ENCODE data around the gene DDX24.

DDX24 gene

DNA sequence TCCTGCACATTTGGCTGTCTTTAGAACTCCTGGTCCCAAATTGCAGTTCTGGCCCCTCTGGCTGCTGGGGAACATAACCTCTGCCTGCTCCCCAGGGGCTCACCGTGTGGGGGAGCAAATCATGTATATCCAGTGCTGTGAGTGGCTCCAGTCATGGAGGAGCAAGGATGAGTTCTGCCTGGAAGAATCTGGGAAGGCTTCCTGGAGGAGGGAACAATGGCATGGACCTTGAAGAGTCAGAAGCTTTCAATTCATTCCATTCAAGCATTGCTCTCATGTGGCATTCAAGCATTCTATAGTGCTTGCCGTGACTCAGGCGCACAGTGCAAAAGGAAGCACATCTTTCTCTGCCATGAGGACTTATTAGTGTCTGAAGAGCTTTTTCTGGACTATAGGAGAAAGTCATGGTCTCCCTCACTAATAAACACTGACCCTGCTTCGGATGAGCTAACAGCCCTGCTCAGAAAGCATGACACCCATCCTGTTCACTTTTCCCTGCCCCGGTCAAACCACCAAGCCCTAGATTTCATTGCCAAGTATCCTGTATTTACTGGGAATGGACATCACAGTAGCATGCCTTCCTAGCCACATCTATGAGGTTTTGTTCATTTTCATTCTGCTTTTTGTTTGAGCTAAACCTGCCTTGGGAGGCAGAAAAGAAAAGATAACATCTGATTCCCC is 33.0 kb upstream of the DDX24 start:
- no peak for DNase-seq (ENCODE audit: low read depth, low spot score)

DNA sequence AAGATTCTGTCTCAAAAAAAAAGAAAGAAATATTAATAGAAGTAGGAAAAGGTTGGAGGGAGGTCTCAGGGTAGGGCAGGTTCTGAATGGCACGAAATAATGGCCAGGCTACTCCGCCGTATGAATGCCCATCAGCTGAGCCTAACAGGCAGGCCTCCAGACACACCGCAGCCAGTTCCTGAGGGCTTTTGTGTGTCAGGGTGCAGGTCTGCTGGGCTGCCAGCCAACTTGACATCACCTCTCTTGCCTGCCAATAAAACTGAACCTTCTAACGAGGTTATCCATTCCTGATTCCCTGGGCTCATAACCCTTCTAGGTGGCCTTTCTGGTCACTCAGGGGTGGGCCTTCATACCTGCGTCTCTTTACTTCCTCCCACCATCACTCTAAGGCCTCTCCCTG is 32.5 kb upstream of the DDX24 start:
- DNase-seq (ENCODE audit: low read depth, low spot score) = no peak

DNA sequence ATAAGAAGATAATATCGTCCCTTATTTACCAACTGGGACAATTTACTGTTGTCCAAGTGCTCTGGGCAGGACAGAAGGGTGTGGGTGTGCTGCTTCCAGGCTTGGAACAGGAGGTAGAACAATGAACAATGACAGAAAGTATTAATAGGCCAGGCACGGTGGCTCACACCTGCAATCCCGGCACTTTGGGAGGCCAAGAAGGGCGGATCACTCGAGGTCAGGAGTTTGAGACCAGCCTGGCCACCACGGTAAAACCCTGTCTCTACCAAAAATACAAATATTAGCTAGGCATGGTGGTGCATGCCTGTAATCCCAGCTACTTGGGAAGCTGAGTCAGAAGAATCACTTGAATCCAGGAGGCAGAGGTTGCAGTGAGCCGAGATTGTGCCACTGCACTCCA is 32.1 kb upstream of the DDX24 start:
- no peak for DNase-seq (ENCODE audit: low read depth, low spot score)

DNA sequence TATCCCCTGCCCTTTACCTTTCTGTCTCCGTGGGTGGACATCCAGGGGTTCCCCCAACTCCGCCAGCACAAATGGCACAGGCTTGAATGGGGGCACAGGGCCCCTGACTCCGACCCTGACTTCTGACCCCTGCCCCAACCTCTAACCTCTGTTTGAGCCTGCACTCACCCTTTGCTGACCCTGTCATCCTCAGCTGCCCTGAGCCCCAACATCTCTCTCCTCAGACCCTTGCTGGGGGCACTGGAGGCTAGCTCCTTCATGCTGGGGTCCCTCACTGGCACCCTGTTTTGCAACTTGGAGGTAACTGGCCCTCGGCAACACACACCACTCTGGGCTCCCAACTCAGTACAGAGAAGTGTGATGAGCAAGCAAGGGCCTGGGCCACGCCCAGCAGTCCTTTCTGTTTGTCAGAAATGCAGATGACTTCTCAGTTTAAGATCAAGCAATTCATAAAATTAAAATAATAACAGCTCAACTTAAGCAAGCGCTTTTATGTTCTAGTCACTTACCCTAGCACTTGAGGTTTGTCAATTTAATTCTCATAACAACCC is 31.6 kb upstream of the DDX24 start:
- no peak for DNase-seq (ENCODE audit: low read depth, low spot score)

DNA sequence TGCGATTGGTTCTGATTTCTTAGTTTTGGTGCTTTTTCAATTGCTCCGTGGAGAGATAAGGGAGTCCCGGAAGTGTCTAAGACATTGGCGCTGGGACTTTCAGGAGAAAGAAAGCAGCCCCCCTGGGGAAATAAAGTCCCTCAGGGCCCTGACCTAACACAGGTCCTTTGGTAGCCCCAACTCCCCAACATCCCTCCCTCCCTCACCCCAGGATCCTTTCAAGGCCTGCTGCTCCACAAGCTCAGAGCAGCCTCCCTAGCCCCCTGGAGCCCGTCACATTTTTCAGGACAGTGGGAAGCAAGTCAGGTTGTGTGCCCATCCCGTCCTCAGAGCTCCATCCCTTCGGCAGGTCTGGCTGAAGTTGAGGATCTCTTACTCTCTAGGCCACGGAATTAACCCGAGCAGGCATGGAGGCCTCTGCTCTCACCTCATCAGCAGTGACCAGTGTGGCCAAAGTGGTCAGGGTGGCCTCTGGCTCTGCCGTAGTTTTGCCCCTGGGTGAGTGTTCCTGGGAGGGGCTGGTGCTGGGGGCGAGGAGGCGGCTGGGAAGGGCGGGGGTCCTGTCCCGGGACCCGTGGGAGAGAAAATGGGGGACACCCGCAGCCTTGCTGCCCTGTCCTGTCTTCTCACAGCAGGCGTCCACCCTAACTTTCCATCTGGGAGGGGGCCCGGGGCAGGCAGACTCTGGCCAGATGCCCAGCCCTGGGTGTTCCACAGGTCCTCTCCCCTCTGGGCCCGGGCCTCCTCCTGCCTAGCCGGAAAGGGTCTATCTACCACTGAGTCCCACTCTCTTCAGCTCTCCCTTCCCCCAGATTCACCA is 30.5 kb upstream of the DDX24 start:
- no peak for DNase-seq (ENCODE audit: low read depth, low spot score)

DNA sequence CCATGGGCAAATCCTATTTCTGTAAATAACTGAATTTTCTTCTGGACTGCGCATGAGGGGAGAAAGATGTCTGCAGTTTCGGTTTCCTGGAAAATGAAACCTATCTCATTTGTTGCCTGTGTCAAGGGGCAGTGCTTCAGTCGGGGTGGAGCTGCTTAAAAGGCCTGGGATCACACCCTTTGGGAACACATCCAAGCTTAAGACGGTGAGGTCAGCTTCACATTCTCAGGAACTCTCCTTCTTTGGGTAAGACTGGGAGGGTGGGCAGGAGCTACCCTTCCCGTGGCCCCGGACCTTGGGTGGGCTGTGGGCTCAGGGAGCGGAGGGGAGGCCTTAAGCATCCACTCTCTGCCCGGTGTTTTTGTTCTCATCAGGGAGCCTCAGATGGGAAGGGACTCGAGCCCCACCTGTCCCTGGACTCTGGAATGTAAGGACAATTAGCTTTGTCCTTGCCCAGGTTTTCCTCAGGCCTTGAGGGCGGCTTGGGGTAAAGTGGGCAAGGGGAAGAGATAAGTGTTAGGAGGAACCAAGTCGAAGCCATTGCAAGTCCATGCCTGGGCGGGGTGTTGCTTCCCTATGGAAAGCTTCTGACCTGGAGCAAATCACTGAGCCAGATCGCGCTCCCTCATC is 29.7 kb upstream of the DDX24 start, which contains the start of gene IFI27:
TSS of gene IFI27 (plus strand) at position 185 of the 630 bp plus-strand sequence.
- DNase-seq (ENCODE audit: low read depth, low spot score) = no peak

DNA sequence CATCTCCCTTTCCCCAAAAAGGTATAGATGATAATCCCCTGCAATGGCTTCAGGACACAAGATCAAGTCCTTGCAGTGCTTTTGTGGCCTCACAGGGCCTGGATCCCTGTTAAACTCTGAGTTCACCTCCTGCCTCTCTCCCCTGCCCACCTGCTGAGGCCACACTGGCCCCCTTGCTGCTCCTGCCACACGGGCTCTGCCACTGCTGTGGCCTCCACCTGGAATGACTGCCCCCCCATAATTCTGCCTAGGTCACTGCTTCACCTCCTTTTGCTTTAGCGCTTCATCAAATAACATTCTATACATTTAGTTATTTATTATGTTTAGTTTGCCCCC is 28.9 kb upstream of the DDX24 start:
- DNase-seq (ENCODE audit: low read depth, low spot score) = no peak

DNA sequence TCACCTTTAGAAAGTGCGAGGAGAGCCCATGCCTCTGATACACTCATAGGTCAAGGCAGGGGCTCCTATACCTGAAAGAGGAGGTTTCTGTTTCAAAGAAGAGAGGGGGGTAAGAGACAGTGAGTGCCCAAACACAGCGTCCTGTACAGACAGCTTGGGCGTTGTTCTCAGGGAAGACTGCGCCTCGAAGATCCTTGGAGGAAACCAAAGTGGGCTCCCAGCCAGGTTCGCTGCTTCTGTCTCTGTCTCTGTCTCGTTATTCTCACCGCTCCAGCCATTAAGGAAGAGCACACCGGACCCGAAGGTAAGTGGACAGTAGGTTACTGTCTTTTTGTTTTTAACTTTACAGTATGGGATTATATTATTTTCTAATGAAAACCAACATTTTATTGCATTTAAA is 23.7 kb upstream of the DDX24 start:
- DNase-seq (ENCODE audit: low read depth, low spot score) = no peak

DNA sequence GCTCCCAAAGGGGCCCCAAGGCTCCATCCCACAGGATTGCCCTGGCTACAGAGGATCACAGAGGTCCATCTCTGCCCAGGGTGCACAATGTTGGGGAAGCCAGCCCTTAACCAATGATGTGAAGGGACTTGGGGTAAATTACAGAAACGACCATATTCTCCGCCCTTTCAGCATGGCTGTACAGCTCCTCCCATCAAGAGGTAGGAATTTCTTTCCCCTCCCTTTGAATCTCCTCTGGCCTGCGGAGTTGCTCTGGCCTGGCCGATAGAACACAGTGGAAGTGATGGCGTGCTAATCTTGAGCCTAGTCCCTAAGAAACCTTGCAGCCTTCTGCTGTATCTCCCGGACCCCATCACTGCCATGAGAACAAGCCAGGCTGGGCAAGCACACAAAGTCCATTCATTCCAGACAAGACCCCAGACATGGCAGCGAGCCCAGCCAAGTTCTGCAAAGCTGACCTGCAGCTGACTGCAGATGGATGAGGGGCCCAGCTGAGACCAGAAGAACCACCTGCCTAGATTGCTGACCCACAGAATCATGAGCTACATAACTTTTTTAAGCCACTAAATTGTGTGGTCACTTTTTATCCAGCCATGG is 22.6 kb upstream of the DDX24 start:
- DNase-seq (ENCODE audit: low read depth, low spot score) = no peak

DNA sequence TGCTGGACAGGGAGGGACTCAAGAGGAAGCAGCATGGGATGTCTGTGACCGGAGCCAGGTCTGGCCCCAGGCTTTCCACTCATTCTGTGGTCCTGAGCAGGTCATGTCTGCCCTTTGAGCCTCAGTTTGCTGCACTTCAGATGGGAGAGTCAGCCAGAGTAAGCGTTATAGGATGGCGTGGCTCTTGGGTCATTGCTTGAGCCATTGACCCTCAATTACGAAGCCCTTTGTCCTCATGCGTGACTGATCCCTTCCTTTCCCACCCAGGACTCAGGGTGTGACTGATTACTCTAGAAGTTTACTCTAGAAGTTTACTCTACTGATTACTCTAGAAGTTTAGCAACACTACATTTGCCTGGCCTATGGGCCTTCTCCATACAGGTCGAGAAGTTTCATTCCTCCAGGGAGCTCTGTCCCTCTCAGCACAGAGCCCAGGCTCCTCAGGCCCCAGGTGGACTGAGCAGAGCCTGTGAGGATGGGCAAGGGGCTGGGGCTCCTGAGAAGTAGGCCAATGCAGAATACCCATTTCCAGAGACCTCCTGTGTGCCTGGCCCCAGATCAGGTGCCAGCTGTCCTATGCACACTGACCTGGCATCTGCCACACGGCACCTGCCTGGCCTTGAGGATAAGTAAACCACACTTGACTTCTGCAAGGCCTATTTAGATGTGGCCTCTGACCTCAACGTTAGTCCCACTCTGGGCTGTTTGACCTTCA is 21.9 kb upstream of the DDX24 start:
- no peak for DNase-seq (ENCODE audit: low read depth, low spot score)

DNA sequence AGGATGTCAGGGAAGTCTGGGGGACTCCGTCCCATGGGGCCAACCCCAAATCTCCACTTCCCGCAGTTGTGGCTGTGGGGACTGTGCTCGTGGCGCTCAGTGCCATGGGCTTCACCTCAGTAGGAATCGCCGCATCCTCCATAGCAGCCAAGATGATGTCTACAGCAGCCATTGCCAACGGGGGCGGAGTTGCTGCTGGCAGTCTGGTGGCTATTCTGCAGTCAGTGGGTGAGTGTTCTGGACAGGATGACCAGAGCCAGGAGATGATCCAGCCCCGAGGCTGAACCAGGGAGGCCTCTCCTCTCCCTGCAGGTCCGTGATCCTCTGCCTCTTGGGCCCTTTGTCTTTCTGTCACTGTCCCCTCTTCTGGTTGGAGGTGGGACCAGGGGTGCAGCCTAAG is 20.7 kb upstream of the DDX24 start:
- DNase-seq (ENCODE audit: low read depth, low spot score) = no peak

DNA sequence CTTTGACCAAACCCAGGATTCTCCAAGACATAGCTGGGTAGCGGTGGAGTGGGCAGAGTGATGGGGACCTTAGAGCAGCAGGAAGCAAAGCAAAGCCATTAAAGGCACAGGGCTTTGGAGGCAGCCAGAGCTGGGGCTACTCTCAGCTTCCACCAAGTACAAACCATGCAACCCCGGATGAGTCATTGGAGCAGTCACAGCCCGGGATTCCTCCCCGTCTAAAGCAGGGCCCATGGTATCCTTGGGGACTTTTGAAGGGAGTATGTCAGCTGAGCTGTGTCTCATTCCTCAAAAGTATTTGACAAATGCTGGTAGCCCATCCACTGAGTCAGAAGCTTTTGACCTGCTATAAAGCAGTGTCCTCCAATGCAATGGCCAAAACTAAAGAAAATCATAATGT is 19.8 kb upstream of the DDX24 start:
- DNase-seq (ENCODE audit: low read depth, low spot score) = no peak

DNA sequence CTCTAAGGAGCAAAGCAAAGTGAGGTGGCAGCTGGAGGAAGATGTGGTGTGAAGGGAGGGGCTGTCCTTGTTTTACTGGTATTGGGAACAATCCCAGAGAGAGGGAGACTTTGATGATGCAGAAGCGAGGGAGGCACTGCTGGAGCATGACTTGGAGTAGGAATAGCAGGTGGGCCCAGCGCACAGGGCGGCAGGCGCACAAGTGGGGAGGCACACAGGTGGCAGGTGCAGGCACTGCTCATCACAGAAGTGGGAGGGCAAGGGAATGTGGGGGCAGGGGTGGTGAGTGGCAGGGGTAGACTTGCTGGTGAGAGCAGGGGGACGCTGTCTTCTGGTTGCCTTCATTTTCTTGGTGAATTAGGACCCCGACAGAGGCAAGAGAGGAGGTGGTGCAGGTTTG is 18.0 kb upstream of the DDX24 start:
- DNase-seq (ENCODE audit: low read depth, low spot score) = no peak

DNA sequence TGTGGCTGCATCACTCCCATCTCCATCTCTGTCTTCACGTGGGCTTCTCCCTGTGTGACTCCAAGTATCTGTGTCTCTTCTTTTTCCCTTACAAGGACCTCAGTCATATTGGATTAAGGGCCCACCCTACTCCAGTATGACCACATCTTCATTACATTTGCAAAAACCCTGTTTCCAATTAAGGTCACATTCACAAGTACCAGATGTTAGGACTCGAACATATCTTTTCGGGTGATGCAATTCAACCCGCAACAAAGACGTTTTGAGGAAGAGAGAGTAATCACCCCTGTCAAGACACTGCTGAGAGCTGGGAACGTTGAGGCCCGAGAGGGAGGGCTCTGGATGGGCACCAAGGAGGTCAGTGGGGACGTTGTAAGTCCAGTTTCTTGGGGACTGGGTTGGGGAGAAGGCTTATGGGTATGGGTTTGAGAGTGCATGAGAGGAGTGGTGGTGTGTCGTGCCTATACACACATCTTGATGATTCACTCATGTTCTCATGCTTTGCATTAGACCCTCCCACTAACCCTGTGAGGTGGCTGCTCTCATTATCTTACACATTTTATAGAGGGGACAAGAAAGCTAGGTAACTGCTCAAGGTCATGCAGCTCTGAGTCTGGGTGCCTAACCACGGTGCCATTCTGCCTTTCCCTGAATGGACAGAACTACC is 17.5 kb upstream of the DDX24 start:
- DNase-seq (ENCODE audit: low read depth, low spot score) = no peak

DNA sequence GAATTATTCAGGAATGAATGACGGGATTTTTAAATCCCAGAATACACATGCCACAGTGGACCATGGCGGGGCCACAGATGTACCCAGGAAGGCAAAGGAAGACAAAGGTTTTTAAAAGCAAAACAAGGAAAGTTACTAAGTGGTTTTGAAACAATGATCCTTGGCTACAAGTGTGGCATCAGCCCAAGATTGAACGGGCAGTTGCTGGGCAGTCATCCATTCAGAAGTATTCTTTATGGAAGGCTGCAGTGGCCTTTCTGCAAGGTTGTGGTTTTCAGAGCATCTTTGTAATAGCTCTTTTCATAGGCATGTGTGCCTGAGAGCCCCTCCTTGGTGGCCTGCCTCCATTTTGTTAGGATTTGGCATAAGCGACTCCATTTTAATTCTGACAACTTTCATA is 16.1 kb upstream of the DDX24 start:
- DNase-seq (ENCODE audit: low read depth, low spot score) = no peak

DNA sequence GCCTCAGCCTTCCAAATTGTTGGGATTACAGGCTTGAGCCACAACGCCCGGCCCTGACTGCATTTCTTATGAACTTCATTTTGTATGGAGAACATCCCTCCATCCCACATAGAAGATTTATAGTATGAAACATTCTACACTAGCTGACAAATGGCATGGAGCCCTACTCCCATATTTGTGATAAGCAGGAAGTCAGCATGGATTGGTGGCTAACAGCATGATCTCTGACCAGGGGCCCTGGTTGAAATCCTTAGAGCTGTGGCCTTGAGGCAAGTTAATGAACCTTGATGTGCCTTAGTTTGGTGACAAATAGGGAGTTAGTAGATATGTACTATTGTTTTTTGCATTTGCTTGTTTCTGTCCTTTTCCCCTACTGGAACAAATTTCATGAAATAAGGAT is 12.4 kb upstream of the DDX24 start:
- DNase-seq (ENCODE audit: low read depth, low spot score) = no peak

DNA sequence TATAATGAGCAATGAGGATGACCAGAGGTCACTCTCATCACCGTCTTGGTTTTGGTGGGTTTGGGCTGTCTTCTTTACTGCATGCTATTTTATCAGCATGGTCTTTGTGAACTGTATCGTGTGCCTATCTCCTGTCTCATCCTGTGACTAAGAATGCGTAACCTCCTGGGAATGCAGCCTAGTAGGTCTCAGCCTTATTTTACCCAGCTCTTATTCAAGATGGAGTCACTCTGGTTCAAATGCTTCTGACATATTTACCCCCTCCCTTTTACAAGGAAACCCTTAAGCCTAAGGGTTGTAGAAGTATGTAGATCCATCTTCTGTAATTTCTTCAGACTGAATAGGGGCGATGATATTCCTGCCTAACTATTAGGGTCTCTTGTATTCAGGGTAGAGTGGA is 8.5 kb upstream of the DDX24 start:
- DNase-seq (ENCODE audit: low read depth, low spot score) = no peak

DNA sequence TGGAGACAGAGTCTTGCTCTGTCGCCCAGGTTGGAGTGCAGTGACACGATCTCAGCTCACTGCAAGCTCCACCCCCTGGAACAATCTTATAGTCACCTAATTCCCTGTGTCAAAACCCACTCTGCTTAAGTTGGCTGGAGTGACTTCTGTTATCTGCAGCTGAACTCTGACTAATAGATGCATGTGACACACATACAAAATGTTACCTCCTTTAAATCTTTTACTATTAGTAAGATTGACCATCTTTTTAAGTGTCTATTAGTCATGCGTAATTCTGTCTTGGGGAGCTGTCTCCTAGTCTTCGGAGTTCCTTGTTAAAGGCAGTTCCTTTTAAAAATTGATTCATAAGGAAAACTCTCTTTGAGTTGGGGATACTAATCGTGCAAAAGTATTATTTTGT is 7.5 kb upstream of the DDX24 start:
- DNase-seq (ENCODE audit: low read depth, low spot score) = no peak

DNA sequence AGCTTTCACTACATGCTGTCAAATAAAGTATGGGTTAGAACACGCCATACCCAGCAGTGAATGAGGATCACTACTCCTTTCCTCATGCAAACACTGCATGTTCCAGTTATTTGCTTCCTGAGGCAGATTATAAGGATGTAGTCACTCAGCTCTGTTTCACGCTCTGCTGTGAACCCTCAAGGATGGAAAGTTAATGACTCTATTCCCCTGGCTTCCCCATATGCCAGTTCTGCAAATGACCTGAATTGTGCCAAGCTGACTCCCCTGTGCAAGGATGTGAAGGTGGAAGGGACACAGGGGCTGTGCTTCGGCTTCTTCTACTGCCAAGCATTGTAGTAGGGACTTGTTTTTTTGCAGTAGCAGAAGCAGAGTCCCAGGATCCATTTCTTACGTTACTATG is 6.9 kb upstream of the DDX24 start:
- no peak for DNase-seq (ENCODE audit: low read depth, low spot score)

DNA sequence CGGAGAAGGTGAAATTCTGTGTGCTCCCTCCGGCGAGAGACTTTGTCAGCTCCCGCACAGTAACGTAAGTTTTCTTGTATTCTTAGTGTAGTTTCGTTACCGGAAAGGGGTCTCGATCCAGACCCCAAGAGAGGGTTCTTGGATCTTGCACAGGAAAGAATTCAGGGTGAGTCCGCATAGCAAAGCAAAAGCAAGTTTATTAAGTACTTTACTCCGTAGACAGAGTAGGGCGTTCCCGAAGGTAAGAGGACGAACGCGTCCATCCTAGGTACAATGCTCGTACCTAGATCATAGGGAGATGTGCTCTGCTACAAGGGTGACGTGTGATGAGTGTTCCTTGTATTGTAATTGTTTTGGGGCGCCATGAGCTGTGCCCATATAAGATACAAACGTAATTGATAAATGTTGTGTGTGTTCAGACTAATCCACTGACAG is 401 bp upstream of the DDX24 start:
- no peak for DNase-seq (ENCODE audit: low read depth, low spot score)

Data from activated naive CD8-positive, alpha-beta T cell treated with anti-CD3 and anti-CD28 coated beads, Interleukin-2, amount 50 U/mL, for 16 hours (primary cell).